Measurements from ENCODE around the gene MZT2A.
"Not testable (repeated sequence)": the region's sequence is repeated elsewhere in the genome, so short reads cannot be mapped to it uniquely, and the experiment has no call there.

Gene MZT2A

GRCh38 chr2:131445896-131446295 lies 46.3 kb downstream of the MZT2A start:
- DNase-seq: no peak

- not testable (repeated sequence) for DNase-seq
These were observed 46.7 kb downstream of the MZT2A start for GRCh38 chr2:131445515-131445797.

GRCh38 chr2:131444736-131445514 lies 47.3 kb downstream of the MZT2A start:
- DNase-seq: not testable (repeated sequence)

GRCh38 chr2:131440742-131441468 lies 51.3 kb downstream of the MZT2A start:
- DNase-seq: not testable (repeated sequence)
